Smooth muscle cell (in vitro differentiated cells): ENCODE data around the gene EEF1AKMT2. TPM values are rescaled to one million over a fixed set of nuclear protein-coding genes. Genes with fewer than 3 reads are reported as not detected.

ENCODE experiments used
- DNase-seq: peaks from one replicate; lab custom pipeline; 2025; ENCODE audit not compliant: unreplicated experiment; lab: John Stamatoyannopoulos, UW
- H2AFZ ChIP-seq: fragments of 200-600 bp; sonication (generic); 2 replicates; pipeline ENCODE4 v1.6.0; 2016; ENCODE audit warnings: antibody characterized with exemption, low read depth, mild to moderate bottlenecking
- H3F3A ChIP-seq: fragments of 200-600 bp; sonication (generic); 2 replicates; pipeline ENCODE4 v1.6.0; 2017; ENCODE audit warnings: antibody characterized with exemption, low read depth
- H3K27ac ChIP-seq: fragments of 200-600 bp; sonication (generic); 2 replicates; pipeline ENCODE4 v1.5.1; 2016; ENCODE audit warnings: low read depth, mild to moderate bottlenecking
- H3K27me3 ChIP-seq: fragments of 200-600 bp; sonication (generic); 2 replicates; pipeline ENCODE4 v1.6.1; 2016; ENCODE audit warnings: low read depth, mild to moderate bottlenecking
- H3K36me3 ChIP-seq: fragments of 200-600 bp; sonication (generic); 2 replicates; pipeline ENCODE4 v1.5.1; 2016; ENCODE audit warnings: low read depth
- H3K4me1 ChIP-seq: fragments of 200-600 bp; sonication (generic); 2 replicates; pipeline ENCODE4 v1.5.1; 2016; ENCODE audit warnings: low read depth
- H3K4me2 ChIP-seq: fragments of 200-600 bp; sonication (generic); 2 replicates; pipeline ENCODE4 v1.6.0; 2016; ENCODE audit warnings: mild to moderate bottlenecking
- H3K4me3 ChIP-seq: fragments of 200-600 bp; sonication (generic); 2 replicates; pipeline ENCODE4 v1.5.1; 2016; ENCODE audit warnings: mild to moderate bottlenecking
- H3K79me2 ChIP-seq: fragments of 200-600 bp; sonication (generic); 2 replicates; pipeline ENCODE4 v1.6.0; 2016; ENCODE audit warnings: low read depth, mild to moderate bottlenecking
- H3K9ac ChIP-seq: fragments of 200-600 bp; sonication (generic); 2 replicates; pipeline ENCODE4 v1.6.0; 2016; ENCODE audit warnings: low read depth
- H3K9me3 ChIP-seq: fragments of 200-600 bp; sonication (generic); replicated peaks from 2 replicates; pipeline ENCODE4 v1.5.1; 2016; ENCODE audit warnings: low read depth
- H4K20me1 ChIP-seq: fragments of 200-600 bp; sonication (generic); 2 replicates; pipeline ENCODE4 v1.6.0; 2016; ENCODE audit warnings: low read depth
- WGBS: methylation state at CpG from one replicate; pipeline ENCODE4 v1.1.7; 2016; ENCODE audit warnings: low lambda C conversion rate; 5-methylcytosine and 5-hydroxymethylcytosine counted together
- polyA plus RNA-seq: library from polyadenylated mRNA; unstranded; fragments of >200 nt; fragmentation: Nextera tagmentation; extraction: Ambion mirVana; gene quantifications from 2 replicates; pipeline ENCODE4 v1.2.1, GENCODE V29; 2016
- total RNA-seq: library from RNA; depleted of rRNA; stranded (reverse); fragments of >200 nt; gene quantifications from 2 replicates; pipeline ENCODE4 v1.2.3, GENCODE V29; 2014
- TF ChIP-seq, protein P1 (sequence below): fragments of 200-600 bp; sonication (generic); IDR thresholded peaks from 2 replicates; pipeline ENCODE4 v1.5.1; 2017; ENCODE audit warnings: borderline replicate concordance, mild to moderate bottlenecking, antibody characterized with exemption; ENCODE audit not compliant: insufficient read depth, poor library complexity, severe bottlenecking

The EEF1AKMT2 gene
- total and polyA plus RNA-seq, 2 experiments from 2014 or later, result 20.1 to 26.4 TPM

- H3K79me2 ChIP-seq, result no peaks in the 10 kb centered on the region
- H3K4me3 ChIP-seq, result no peak overlapping the region
- peaks cover 3% of the 10 kb centered on the region for H3F3A ChIP-seq
- no peak overlapping the region for H2AFZ ChIP-seq
- no peak overlapping the region for H3K27ac ChIP-seq
- H3K9ac ChIP-seq, result no peak overlapping the region
- H3K27me3 ChIP-seq, result no peaks in the 10 kb centered on the region
- no peak for DNase-seq
- TF ChIP-seq, protein P1, sequence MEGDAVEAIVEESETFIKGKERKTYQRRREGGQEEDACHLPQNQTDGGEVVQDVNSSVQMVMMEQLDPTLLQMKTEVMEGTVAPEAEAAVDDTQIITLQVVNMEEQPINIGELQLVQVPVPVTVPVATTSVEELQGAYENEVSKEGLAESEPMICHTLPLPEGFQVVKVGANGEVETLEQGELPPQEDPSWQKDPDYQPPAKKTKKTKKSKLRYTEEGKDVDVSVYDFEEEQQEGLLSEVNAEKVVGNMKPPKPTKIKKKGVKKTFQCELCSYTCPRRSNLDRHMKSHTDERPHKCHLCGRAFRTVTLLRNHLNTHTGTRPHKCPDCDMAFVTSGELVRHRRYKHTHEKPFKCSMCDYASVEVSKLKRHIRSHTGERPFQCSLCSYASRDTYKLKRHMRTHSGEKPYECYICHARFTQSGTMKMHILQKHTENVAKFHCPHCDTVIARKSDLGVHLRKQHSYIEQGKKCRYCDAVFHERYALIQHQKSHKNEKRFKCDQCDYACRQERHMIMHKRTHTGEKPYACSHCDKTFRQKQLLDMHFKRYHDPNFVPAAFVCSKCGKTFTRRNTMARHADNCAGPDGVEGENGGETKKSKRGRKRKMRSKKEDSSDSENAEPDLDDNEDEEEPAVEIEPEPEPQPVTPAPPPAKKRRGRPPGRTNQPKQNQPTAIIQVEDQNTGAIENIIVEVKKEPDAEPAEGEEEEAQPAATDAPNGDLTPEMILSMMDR, result no peak
- H3K36me3 ChIP-seq, result no peaks in the 10 kb centered on the region
- WGBS, result 92% methylated on average over 7 of the region's 7 CpGs
- no peaks in the 10 kb centered on the region for H3K4me1 ChIP-seq
- no peak overlapping the region for H3K4me2 ChIP-seq
- peaks cover 75% of the 10 kb centered on the region for H4K20me1 ChIP-seq
- H3K9me3 ChIP-seq, result no peaks in the 10 kb centered on the region
Measured at GRCh38 chr10:124725791-124726190, 65.9 kb downstream of the EEF1AKMT2 start.

DNA sequence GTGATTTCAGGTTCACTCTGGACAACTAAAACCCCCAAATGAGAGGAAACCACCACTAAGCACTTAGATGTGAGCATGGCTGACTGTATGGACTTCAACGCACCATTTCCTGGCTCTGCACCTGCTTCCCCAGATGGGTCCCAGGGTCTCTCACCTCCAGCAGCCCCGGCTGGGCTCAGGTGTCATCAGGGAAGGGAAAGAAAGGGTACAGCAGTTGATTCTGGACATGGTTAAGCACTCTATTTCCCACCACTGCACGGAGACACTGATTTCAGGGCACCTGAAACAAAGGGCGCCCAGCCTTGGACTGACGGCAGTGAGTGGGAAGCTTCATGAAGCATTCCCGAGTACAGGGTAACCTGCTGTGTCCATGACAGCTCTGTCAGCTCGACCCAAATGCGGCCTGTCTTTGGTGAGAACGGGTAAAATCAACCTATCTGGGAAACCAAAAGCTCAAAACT is 66.5 kb downstream of the EEF1AKMT2 start:
- Histone ChIP-seq H4K20me1 (peaks cover 77% of the 10 kb centered on the region), H2AFZ (no peak overlapping the region), H3K4me2 (no peak overlapping the region), H3K4me3 (no peak overlapping the region), H3K9ac (no peak overlapping the region), H3K27ac (no peak overlapping the region), H3K27me3 (no peaks in the 10 kb centered on the region), H3K4me1 (no peaks in the 10 kb centered on the region), H3K9me3 (no peaks in the 10 kb centered on the region), H3K79me2 (no peaks in the 10 kb centered on the region), H3K36me3 (no peaks in the 10 kb centered on the region), H3F3A (peaks cover 3% of the 10 kb centered on the region)
- TF ChIP-seq, protein P1, result no peak
- WGBS, result 92% methylated on average over 9 of the region's 9 CpGs
- no peak for DNase-seq

GRCh38 chr10:124724279-124725027 is 67.2 kb downstream of the EEF1AKMT2 start:
- Histone ChIP-seq H3K36me3 (no peaks in the 10 kb centered on the region), H3K27ac (no peak overlapping the region), H3K79me2 (no peaks in the 10 kb centered on the region), H3K9me3 (no peaks in the 10 kb centered on the region), H4K20me1 (peaks cover 77% of the 10 kb centered on the region), H3K9ac (no peak overlapping the region), H3K4me1 (no peaks in the 10 kb centered on the region), H3K4me3 (no peak overlapping the region), H3K4me2 (no peak overlapping the region), H3F3A (peaks cover 3% of the 10 kb centered on the region), H2AFZ (no peak overlapping the region), H3K27me3 (no peaks in the 10 kb centered on the region)
- DNase-seq, result no peak
- TF ChIP-seq, protein P1, result no peak
- 85% methylated on average over 20 of the region's 20 CpGs for WGBS

GRCh38 chr10:124723826-124724225 is 67.9 kb downstream of the EEF1AKMT2 start:
- Histone ChIP-seq H3K27ac (no peak overlapping the region), H3K4me3 (no peak overlapping the region), H3K9ac (no peak overlapping the region), H3K9me3 (no peaks in the 10 kb centered on the region), H3K4me2 (no peak overlapping the region), H2AFZ (no peak overlapping the region), H3K4me1 (no peaks in the 10 kb centered on the region), H4K20me1 (peaks cover 77% of the 10 kb centered on the region), H3K36me3 (no peaks in the 10 kb centered on the region), H3F3A (peaks cover 2% of the 10 kb centered on the region), H3K27me3 (no peaks in the 10 kb centered on the region), H3K79me2 (no peaks in the 10 kb centered on the region)
- WGBS, result 92% methylated on average over 9 of the region's 9 CpGs
- DNase-seq, result no peak
- TF ChIP-seq, protein P1, result no peak
